NCI-H1417 treated with DMSO at 0.1 percent for 48 hours (cell line): Measurements from ENCODE around the gene PHAX.
"Not testable (repeated sequence)": the region's sequence is repeated elsewhere in the genome, so short reads cannot be mapped to it uniquely, and the experiment has no call there.

Source experiments
- DNase-seq: peaks from one replicate; lab custom pipeline; 2025; lab: John Stamatoyannopoulos, UW

PHAX gene

DNA sequence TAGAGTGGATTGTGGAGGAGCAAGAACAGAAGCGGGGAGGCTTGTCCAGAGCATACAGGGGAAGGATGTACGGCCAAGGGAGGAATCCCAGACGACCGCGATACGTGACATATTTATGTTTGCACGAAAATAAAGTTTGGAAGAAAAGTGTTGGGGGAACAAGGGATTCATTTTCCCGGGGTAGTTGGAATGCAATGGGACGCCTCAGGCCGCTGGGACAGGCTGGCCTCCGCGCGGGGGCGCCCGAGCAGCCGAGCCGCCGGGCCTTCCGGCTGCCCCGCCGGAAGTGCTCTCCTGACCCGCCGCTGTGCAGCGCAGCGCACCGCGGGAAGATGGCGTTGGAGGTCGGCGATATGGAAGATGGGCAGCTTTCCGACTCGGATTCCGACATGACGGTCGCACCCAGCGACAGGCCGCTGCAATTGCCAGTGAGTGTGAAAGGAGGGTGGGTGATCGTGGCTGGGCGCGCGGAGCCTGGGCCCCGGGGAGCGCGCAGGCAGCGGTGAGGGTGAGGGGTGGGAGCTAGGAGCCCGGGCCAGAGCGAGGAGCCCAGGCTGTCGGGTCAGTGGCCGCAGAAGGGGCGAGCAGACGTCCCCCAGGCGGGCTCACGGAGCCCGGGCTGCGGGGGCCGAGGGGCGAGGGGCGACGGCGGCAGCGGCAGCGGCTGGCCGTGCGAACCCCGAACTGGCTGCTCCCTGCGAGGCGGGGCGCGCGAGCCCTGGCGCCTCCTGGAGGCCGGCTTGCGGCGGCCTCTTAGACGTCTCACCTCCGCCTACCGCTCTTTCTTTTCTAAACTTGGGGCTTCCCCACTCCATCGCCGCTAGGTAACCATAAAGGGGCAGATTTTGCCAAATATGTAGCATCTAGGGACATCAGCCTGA lies at the start of gene PHAX:
TSS of gene PHAX (plus strand) at position 317 of the 881 bp plus-strand sequence. CDS start at position 333, 16 bp downstream.
- DNase-seq: no peak

- DNase-seq: no peak
Observed at GRCh38 chr5:126552614-126553013, 48.1 kb upstream of the PHAX start.

- not testable (repeated sequence) for DNase-seq
Observed at GRCh38 chr5:126555101-126555500, 45.6 kb upstream of the PHAX start.

GRCh38 chr5:126561908-126562307 lies 38.8 kb upstream of the PHAX start:
- no peak for DNase-seq

DNA sequence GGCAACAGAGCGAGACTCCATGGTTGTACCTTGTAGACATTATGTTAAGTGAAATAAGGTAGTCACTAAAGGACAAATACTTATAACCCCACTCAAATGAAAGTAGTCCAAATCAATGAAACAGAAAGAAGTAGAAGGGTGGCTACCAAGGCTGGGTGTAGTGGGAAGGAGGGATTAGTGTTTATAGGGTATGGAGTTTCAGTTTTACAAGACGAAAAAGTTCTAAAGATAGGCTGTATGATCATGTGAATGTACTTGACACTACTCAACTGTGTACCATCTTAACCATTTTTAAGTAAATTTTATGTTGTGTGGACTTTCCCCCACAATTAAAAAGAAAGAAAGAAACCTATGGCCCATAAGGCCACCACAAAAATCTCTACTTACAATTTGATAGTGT lies 37.9 kb upstream of the PHAX start:
- no peak for DNase-seq

GRCh38 chr5:126568206-126568755 lies 32.5 kb upstream of the PHAX start:
- no peak for DNase-seq

DNA sequence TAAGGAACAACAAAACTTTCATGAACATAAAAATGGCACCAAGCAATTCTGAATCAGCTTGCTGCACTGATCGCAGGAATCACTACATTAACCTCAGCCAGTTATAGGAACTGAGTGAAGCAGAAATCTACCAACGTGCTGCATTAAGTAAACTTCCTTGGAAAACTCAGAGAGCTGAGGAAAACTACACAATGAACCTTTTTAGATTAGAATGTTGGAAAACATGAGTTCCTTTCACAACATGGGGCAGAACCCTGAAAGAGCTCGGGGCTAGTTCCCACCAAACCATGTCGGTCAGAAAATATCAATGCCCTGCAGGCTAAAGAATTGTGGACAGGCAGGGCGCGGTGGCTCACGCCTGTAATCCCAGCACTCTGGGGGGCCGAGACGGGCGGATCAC lies 25.1 kb upstream of the PHAX start:
- DNase-seq: no peak

GRCh38 chr5:126576974-126577373 lies 23.8 kb upstream of the PHAX start:
- DNase-seq: no peak

DNA sequence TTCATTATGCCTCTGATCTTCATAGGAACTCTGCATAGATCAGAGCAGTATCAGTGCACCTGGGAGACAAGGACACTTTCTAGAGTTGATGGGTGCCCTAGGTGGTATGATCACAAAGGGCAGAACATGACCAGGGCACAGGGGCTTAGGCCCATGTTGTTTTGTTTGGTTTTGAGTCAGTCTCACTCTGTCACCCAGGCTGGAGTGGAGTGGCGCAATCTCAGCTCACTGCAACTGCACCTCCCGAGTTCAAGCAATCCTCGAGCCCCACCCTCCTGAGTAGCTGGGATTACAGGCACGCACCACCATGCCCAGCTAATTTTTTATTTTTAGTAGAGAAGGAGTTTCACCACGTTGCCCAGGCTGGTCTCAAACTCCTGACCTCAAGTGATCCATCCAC lies 23.3 kb upstream of the PHAX start:
- DNase-seq: no peak

- DNase-seq: no peak
Observed at GRCh38 chr5:126579716-126580115, 21.0 kb upstream of the PHAX start.

DNA sequence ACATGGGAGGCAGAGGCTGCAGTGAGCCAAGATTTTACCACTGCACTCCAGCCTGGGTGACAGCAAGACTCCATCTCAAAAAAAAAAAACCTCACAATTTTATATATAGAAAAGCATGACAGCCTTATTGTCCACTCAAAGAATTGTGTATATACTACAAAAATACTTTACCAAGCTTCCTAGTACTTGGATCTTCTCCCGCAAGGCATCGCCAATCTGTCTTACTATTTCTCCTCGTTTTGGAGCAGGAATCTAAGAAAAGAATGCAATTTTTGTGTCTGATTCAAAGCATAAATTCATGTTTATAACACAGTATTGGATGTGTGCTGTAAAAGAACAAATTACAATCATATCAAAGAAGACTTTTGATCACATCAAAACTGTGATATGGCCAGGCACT lies 17.0 kb upstream of the PHAX start:
- no peak for DNase-seq

DNA sequence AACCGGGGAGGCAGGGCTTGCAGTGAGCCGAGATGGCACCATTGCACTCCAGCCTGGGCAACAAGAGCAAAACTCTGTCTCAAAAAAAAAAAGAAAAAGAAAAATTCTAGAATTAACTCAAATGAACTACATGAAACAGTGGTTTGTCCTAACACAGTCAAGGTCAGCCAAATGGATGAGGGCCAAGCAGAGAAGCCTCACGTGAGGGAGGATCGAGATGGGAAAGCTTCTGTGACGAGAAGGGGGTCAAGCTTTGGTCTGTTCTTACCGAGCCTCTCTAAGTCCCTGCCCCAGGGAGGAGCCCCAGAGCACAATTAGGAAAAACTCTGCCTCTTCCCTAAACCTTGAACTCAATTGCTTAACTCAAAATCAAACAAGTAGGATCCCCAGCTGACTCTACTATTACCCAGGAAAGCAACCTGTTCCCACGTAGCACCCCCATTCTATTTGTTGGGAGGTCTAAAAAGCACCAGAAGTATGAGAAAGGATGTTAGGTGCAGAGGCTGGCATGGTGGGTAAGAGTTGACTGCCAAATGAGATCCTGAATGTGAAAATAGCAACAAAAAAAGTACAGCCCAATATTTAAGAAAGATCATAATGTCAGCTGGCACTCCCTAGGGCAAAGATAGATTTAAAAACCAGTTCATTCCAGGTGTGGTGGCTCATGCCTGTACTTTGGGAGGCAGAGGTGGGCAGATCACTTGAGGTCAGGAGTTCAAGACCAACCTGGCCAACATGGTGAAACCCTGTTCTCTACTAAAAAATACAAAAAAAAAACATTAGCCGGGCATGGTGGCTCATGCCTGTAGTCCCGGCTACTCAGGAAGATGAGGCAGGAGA lies 13.0 kb upstream of the PHAX start:
- DNase-seq: no peak

GRCh38 chr5:126589536-126590297 lies 11.0 kb upstream of the PHAX start:
- DNase-seq: no peak

DNA sequence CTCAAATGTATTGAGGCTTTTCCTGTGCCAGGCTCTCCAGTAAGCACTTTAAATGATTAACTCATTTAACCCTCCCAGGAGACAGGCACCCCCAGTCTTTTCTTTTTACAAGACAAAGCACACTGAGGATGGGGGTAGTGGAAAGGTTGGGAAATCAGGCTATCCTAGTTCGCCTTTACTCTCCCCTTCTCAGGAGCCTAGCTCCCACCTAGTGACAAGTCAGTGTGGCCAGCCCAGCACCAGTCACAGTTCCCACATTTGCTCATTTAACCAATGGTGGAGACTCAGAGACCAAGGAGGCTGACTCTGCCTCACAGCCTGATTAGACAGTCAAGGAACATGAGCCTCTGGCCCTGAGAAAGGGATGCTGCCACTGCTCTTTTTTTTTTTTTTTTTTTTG lies 9.2 kb upstream of the PHAX start:
- DNase-seq: no peak

DNA sequence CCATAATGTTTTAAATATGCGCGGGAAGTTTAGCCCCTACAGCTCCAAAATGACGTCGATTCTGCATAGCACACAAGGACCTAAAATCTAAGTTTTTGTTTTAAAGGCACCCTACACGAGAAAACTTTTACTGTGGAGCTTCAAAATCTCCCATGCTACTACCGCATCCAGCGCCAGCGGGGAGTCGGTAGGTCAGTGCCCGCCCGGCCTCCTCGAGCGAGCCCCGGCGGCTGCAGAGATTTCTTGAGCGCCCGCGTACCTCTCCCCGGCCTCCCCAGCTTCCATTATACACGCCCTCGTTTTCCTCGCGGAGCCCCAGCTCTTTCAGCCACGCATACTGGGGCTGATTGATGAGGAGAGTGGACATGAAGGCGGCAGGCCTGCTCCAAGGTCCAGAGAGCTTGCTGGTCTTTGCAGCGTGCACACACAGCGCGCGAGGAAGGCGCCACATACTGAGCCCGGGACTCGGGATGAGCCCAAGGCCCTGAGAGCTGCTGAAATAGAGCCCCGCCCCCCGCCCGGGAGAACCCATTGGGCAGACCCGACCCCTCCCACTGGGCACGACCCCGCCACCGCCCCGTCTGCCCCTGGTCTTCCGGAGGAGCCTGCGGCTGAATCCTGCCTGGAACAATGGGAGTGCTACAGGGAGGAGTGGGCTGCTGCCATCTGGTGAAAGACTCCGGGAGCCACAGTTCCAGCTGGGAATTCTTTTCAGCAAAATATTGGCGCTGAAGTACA lies 5.8 kb upstream of the PHAX start, which contains the start of gene ALDH7A1:
TSS of gene ALDH7A1 (minus strand) at position 472 of the 738 bp plus-strand sequence. CDS start at position 451, 21 bp downstream.
- no peak for DNase-seq

DNA sequence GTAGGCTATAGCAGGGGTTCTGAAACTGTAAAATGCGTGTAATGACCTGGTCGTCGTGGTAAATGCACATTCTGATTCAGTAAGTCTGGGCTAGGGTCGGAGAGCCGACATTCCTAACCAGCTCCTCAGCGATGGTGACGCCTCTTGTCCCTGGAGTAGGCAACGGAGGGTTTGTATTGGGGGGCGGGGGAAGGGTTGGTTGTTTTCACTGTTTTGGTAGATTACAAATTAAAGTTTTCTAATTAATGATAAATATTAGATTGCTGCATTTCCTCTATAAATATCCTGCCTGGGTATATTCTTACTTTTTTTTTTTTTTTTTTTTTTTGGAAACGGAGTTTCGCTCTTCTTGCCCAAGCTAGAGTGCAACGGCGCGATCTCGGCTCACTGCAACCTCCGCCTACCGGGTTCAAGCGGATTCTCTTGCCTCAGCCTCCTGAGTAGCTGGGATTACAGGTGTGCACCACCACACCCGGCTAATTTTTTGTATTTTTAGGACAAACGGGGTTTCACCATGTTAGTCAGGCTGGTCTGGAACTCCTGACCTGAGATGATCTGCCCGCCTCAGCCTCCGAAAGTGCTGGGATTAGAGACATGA lies 5.2 kb upstream of the PHAX start:
- no peak for DNase-seq

GRCh38 chr5:126597156-126597555 lies 3.6 kb upstream of the PHAX start:
- no peak for DNase-seq

DNA sequence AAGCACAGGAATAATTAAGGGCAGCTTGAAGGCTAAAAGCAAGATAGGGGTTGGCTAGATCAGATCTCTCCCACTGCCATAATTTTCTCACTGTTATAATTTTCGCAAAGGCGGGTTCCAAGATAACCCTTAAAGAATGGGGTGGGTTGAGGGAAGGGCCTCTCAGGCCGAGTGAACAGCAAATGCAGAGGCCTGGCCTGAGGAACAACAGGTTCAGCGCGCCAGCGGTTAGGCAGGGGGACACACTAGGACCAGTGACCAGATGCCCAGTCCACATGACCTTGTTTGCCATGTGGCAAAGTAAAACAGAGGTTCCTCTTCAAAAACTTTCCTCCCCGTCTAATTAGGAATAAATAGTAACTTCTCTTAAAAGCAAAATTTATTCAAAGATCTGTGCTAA lies 1.2 kb upstream of the PHAX start:
- DNase-seq: no peak

GRCh38 chr5:126599971-126600630 lies 646 bp upstream of the PHAX start:
- not testable (repeated sequence) for DNase-seq

GRCh38 chr5:126603402-126603991 lies 2.8 kb downstream of the PHAX start:
- no peak for DNase-seq
